ENCODE measurements around the gene KCNJ9. TPM values are rescaled to one million over a fixed set of nuclear protein-coding genes. Genes with fewer than 3 reads are reported as not detected.
"Not testable (repeated sequence)": the region's sequence is repeated elsewhere in the genome, so short reads cannot be mapped to it uniquely, and the experiment has no call there.

KCNJ9 gene
- total RNA-seq, 1 donor from 2014 or later: not detected

GRCh38 chr1:160046494-160047110 lies 34.7 kb upstream of the KCNJ9 start:
- Histone ChIP-seq H3K4me3 (no peak overlapping the region), H3K27me3 (no peaks in the 10 kb centered on the region), H3K9me3 (no peaks in the 10 kb centered on the region), H3K36me3 (no peaks in the 10 kb centered on the region), H3K27ac (no peak overlapping the region), H3K4me1 (no peaks in the 10 kb centered on the region)
- intact Hi-C loops (cut with DNase I): no loop called here
- peak in 1 of 2 donors; percentile 82 for DNase-seq (ENCODE audit: extremely low spot score in 2 of 2)
- TF ChIP-seq CTCF (IDR thresholded peaks at IDR 0.05) (peak; percentile 25 to 58 (median 35)), POLR2A (IDR thresholded peaks at IDR 0.05) (no peak), POLR2AphosphoS5 (IDR thresholded peaks at IDR 0.05; ENCODE audit: insufficient read depth in 1 of 2, low read depth in 1 of 2) (no peak)

GRCh38 chr1:160047111-160047991 lies 34.0 kb upstream of the KCNJ9 start:
- Histone ChIP-seq H3K36me3 (no peaks in the 10 kb centered on the region), H3K27ac (no peak overlapping the region), H3K4me3 (no peak overlapping the region), H3K4me1 (no peaks in the 10 kb centered on the region), H3K9me3 (no peaks in the 10 kb centered on the region), H3K27me3 (no peaks in the 10 kb centered on the region)
- TF ChIP-seq POLR2AphosphoS5 (IDR thresholded peaks at IDR 0.05; ENCODE audit: insufficient read depth in 1 of 2, low read depth in 1 of 2) (no peak), POLR2A (IDR thresholded peaks at IDR 0.05) (no peak), CTCF (IDR thresholded peaks at IDR 0.05) (no peak)
- DNase-seq (ENCODE audit: extremely low spot score in 2 of 2): peak in 1 of 2 donors; percentile 29
- intact Hi-C loops (cut with DNase I): no loop called here

- H3K4me3 ChIP-seq: no peak overlapping the region
- H3K27me3 ChIP-seq: no peaks in the 10 kb centered on the region
- TF ChIP-seq CTCF (IDR thresholded peaks at IDR 0.05) (no peak), POLR2AphosphoS5 (IDR thresholded peaks at IDR 0.05; ENCODE audit: insufficient read depth in 1 of 2, low read depth in 1 of 2) (no peak)
- H3K27ac ChIP-seq: no peak overlapping the region
- no peaks in the 10 kb centered on the region for H3K9me3 ChIP-seq
- no peak for DNase-seq (ENCODE audit: extremely low spot score in 2 of 2)
- H3K36me3 ChIP-seq: no peaks in the 10 kb centered on the region
- H3K4me1 ChIP-seq: no peaks in the 10 kb centered on the region
- intact Hi-C loops (cut with DNase I): no loop called here
These were observed 33.0 kb upstream of the KCNJ9 start for GRCh38 chr1:160048335-160048734.

GRCh38 chr1:160049101-160049500 lies 32.2 kb upstream of the KCNJ9 start:
- H3K36me3 ChIP-seq: no peaks in the 10 kb centered on the region
- H3K27ac ChIP-seq: no peak overlapping the region
- peak in 1 of 2 donors; percentile 42 for DNase-seq (ENCODE audit: extremely low spot score in 2 of 2)
- no peaks in the 10 kb centered on the region for H3K27me3 ChIP-seq
- H3K4me1 ChIP-seq: no peaks in the 10 kb centered on the region
- no peaks in the 10 kb centered on the region for H3K9me3 ChIP-seq
- H3K4me3 ChIP-seq: no peak overlapping the region
- intact Hi-C loops (cut with DNase I): no loop called here
- TF ChIP-seq POLR2AphosphoS5 (IDR thresholded peaks at IDR 0.05; ENCODE audit: insufficient read depth in 1 of 2, low read depth in 1 of 2) (no peak), CTCF (IDR thresholded peaks at IDR 0.05) (no peak), POLR2A (IDR thresholded peaks at IDR 0.05) (no peak)

GRCh38 chr1:160050182-160050581 lies 31.2 kb upstream of the KCNJ9 start:
- H3K4me3 ChIP-seq; H3K36me3 ChIP-seq; H3K4me1 ChIP-seq; H3K27me3 ChIP-seq; DNase-seq (ENCODE audit: extremely low spot score in 2 of 2); H3K9me3 ChIP-seq; H3K27ac ChIP-seq; intact Hi-C loops (cut with DNase I): not testable (repeated sequence)
